Activated CD8-positive, alpha-beta memory T cell treated with anti-CD3 and anti-CD28 coated beads for 4 hours (primary cell): ENCODE results near the gene DZANK1.
"Not testable (repeated sequence)": the region's sequence is repeated elsewhere in the genome, so short reads cannot be mapped to it uniquely, and the experiment has no call there.

Experiments used
- DNase-seq, 2 donors: peaks; one replicate each; pipeline ENCODE4 v3.0.0-alpha.2; 2020; ENCODE audit warnings: low read depth in 2 of 2

DZANK1 gene

DNA sequence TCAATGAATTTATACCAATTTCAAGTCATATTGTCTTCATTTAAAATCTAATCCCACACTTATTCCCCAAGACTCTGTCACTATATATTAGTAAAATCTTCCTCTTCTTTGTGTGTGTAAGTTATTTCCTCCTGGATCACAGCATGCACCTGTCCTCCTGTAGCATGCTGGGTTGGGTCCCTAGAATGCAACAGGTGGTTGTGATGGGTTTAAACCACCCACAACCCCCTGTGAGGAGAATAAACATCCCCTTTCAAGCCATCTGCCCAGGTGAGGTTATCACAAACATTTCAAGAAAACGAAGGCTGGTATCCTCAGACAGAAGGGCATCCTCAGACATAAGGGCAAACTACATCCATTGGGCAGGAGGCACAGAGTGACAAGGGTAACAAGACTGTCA lies 26.4 kb downstream of the DZANK1 start:
- DNase-seq = no peak

DNA sequence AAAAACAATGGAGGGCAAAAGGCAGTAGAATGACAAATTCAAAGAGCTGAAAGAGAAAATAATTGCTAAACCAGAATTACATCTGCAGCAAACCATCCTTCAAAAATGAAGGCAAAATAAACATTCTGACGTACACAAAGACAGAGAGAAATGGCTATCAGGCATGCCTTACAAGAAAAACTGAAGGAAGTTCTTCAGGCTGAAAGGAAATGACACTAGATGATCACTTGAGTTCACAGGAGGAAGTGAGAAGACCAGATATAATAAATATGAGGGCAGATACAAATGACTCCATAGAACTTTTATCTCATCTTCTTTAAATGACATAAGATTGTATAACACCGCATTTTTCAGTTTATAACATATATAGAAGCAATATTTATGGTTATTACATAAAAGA lies 30.0 kb downstream of the DZANK1 start:
- DNase-seq = no peak

DNA sequence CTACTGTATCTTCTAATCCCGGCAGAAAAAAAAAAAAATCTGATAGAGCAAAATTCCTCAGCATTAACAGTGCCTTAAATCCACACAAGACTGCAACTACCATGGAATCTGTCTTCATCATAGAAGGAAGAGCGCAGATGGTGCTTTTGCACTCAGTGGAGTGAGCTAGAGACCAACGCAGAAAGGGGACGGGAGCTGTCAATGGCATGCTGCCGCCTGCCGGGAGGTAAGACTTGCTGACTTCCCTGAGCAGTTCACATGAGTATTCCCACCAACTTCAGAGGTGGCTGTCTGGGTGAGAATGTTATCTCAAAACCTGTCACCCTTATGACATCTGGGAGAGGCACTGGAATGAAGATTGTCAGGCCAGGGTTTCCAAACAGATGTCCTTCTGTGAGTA lies 35.6 kb downstream of the DZANK1 start:
- no peak for DNase-seq

DNA sequence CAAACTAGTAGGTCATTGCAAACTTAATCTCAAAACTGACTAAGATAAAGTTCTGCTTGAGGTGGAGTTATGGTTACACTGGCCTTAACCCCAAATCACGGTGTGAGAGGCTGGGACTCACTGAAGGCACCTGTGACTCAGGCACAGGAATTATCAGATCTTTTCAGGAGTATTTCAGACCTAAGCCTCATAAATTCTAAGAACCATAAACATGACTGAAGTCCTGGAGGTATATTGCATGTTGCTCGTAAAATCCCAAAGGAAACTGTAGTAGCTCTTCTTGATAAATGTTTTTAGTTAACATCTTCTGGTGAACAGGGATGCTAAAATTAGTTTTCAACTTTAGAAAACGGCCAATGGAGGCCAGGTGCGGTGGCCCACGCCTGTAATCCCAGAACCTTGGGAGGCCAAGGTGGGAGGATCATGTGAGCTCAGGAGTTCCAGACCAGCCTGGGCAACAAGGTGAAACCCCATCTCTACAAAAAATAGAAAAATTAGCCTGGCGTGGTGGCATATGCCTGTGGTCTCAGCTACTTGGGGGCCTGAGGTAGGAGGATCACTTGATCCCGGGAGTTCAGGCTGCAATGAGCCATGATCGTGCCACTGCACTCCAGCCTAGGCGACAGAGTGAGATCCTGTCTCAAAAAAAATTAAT lies 36.5 kb downstream of the DZANK1 start:
- DNase-seq = no peak

DNA sequence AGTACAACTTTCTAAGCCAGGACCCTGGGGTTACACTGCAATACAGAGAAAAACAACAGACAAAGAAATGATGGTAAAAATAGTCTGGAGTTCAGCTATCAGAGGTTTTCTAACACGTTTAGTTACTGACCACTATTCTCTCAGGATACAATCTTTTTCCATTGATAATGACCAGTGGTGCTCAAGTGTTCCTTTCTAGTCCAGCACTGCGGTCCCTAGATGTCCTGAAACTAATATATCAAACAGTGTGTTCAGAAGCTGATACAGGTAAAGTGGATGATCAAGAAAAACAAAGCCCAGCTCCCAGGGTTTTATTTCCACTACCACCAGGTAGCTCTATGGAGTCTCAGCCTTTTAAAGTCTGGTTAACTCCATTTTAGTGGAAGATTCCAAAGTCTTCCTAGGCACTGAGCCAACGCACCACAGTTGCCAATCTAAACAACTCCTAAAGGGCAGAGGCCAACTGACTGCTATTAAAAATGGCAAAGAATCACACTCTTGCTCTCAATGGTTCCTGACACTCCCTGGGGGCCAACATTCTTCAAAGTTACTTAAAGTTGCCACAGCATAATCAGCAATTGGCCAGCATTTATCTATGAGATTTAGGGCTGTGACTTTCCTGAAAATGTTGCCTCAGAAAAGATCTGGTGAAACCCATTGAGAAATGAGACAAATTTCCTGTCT lies 38.2 kb downstream of the DZANK1 start:
- no peak for DNase-seq

DNA sequence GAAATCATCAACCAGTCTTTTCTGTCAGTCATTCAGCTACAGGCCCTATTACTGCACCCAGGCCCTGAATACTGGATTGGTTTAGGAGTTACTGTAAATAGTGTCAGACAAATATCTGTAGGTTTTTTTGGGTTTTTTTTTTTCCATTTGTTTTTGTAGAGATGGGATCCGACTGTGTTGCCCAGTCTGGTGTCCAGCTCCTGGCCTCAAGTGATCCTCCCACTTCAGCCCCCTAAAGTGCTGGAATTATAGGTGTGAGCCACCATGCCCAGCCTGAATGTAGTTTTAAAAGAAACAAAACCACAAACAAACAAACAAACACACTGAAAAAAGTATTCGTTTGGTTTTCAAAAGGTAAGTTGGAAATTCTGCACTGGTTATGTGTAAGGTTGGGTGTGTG lies 39.6 kb downstream of the DZANK1 start:
- no peak for DNase-seq

DNA sequence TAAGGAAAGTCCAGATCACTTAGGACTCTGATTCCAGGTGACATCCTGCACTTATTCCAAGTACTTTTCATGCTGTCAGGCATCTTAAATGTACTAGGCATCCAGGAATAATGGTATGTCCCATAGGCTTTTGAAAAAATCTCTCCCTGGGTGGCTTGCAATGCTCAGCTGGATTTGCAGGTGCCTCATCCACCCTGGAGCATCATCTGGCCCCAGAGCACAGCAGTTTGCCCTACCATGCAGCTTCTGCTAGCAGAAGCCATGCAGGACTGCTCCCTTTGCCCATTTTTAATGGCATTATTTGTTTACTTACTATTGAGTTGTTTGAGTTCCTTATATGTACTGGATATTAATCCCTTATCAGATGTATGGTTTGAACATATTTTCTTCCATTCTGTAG lies 45.2 kb downstream of the DZANK1 start:
- no peak for DNase-seq

DNA sequence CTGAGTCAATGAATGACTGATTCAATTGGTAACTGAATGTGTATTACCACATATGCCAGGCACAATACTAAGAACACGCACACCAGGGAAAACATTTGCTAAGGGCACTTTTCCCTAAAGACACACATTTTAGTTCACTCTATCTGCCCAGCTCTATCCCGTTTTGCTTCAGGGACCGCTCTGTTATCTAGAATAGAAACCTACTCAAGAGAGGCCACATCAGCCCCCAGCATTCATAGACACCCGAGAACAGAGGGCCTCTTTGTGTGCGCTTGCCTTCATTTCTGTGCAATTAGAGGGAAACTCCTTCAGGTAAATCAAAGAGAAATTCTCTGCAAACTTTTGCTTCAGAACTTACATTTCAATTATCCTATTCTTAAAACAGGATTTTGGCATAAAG lies 50.3 kb downstream of the DZANK1 start:
- DNase-seq = no peak

DNA sequence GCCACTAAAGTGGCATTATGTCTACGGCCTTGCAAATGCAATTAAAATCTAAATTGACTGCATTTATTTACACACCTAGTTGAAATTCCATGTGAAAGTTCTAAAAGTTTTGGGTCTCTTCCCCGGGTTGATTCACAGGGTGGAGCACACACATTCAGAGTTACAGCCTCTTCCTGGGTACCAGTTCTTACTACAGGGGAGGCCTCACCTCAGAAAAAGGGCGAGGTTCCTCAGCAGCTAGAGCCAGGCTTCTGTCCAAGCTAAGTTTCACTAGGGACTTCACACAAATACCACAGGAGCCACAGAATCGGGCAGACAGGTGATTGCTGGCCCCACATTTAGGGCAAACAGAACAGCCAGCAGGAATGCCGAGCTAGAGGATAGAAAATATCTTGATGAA lies 52.7 kb downstream of the DZANK1 start:
- DNase-seq = no peak

DNA sequence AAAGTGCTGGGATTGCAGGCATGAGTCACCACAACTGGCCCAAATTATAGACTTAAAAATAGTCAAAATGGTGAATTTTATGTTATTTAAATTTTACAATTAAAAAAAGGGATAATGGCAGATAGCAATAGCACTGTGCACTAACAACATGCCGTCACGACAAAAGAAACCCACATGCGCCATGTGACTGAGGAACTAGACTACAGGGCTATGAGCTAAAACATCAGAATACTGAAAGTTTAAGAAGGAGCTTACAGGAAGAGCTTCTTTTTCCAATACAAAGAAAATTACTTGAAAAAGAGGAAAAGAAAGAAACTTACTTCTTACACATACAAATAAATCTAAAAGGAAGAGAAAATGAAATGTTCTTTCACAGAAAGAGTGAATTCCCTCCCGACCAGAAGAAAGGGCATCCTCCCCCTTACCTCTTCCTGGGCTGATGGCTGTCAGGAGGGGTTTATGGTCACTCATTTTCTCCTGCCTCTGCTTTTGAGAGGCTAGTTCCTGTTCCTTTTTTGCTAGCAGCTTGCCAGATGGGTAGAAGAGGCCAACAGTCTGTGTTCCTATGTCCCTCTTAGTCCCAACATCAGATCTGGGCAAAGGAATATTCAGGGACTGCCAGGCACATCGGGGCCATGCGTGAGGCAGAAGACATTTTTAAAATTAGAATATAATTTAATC lies 54.5 kb downstream of the DZANK1 start:
- no peak for DNase-seq

DNA sequence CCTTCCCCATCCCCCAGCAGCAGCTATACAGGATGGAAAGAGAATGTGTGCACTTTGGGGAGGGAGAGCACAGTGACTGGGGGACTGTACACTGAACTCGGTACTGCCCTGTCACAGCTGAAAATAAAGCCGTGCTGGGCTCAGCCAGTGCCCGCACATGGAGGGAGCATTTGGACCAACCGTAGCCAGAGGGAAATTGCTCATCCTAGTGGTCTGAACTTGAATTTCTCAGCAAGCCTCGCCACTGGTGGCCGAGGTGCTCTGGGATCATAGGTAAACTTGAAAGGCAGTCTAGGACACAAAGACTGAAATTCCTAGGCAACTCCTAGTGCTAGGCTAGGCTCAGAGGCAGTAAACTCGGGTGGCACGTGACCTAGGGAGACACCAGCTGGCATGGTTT lies 61.0 kb downstream of the DZANK1 start:
- no peak for DNase-seq

DNA sequence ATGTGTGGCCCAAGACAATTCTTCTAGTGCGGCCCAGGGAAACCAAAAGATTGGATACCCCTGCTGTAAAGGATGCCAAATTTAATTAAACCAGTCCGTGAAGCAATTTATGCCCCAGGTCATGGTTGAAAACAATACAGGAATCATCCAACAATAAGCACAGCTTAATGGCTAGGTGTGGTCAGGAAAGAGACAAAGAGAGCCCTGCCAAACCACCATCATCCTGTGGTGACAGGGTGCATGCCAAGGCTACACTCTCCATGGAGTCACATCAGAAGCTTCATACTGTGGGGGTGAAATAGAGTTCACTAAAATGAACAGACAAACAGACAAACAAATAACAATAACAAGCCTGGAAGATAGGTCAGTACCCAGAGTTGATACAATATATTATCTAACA lies 62.7 kb downstream of the DZANK1 start:
- no peak for DNase-seq

DNA sequence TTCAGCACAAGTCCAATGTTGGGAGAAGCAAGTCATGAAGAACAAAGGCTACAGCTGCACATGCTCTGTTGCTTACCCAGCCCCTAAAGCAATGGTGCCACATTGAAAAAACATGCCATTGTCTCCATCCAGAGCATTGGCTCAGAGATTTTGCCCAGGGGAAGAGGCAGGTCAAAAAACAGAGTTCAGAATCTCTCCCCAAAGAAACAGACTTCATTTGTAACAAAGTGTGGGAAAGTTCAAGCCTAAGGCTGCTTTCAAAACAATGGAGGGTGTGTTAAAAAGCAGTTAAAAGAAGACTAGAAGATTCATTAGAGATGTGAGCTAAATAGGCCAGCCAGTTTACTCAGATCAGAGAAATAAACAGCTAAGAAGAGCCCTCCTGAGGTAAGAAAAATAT lies 63.6 kb downstream of the DZANK1 start:
- DNase-seq = no peak

DNA sequence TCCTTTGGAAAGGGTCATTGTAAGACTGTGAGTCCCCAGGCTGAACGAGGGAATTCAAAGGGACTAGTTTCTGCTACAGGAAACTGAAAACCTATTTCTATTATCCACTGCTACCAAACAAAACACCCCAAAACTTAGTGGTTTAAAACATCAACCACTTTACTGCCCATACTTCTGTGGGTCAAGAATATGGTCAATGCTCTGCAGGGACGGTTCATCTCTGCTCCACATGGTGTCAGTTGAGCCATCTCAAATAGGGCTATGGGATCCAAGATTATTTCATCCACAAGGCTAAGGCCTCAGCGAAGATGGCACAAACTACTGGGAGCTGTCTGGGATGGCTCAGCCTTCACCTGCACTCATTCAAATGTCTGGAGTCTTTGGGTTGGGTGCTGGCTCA lies 65.5 kb downstream of the DZANK1 start:
- no peak for DNase-seq

DNA sequence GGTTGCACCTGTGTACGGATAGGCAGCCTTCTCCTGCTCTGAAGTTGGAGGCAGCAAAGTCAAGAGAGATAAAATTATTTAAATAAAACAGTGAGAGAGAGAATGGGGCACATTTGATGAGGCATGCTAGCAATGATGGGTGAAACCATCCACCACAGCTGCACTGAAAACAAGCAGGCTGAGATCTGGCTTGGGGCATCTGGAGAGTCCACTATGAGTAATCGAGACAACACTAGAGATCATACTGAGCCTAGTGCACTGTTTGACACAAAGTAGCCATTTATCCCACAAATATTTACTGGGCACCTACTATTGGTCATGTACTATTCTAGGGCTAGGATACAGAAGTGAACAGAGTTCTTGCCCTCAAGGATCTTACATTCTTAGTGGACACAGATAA lies 66.4 kb downstream of the DZANK1 start:
- no peak for DNase-seq

DNA sequence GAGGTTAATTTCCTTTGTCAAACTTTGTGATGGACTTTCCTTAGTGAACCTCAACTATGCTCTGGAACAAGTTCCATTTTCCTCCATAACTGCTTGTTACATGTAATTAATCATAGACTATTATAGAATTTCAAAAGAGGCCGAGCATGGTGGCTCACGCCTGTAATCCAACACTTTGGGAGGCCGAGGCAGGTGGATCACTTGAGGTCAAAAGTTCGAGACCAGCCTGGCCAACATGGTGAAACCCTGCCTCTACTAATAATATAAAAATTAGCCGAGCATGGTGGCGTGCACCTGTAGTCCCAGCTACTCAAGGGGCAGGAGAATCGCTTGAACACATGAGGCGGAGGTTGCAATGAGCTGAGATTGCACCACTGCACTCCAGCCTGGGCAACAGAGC lies 68.1 kb downstream of the DZANK1 start:
- DNase-seq = not testable (repeated sequence)

DNA sequence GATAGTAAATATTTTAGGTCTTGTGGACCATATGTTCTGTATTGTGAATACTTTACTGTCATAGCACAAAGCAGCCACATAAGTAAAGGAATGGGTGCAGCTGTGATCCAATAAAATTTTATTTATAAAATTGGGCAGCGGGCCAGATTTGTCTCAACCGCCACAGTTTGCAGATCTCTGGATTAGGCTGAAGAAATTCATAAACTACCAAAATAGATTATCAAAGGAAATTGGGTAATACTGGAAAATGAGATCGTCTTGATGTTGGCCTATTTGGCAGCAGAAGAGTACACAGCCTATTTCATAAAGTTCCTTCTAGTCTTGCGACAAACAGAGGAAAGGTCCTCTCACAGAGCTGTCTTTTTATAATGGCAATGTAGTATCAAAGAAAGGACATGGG lies 69.8 kb downstream of the DZANK1 start:
- no peak for DNase-seq

DNA sequence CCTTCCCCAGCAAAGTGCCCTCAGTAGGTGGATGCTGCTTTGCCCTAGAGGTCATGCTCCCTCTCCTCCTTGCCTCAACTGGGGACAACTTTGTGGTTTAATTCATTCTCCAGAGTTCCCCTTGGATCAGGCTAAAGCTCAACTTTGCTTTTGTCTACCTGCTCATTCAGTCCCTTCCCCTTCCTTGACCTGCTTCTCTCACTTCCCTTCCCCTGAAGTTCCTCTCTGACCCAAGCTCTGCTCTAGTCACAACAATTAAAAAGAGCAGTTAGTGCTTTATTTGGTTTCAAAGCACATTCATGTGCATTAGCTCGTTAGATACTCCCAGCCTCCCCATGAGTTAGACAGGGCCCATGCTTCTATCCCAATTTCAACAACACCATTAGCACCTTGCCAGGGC lies 71.3 kb downstream of the DZANK1 start:
- no peak for DNase-seq

DNA sequence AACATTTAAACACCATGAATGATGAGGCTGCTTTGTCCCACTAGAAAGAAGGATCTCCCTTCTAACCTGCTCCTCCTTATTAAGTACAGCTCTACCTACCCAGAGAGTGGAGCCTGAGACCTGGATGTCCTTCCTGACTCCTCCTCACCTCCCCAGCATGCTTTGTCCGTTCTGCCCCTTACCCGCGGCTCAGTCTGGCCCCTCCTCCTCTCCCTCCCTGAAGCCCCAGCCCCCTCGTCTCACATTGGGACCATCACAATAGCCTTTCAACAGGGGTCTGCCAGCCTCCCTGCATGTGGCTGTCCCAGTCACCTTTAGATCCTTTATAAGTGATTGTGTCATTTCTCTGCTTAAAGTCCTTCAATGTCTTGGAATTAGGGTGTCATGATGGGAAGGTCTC lies 72.5 kb downstream of the DZANK1 start:
- DNase-seq = no peak

DNA sequence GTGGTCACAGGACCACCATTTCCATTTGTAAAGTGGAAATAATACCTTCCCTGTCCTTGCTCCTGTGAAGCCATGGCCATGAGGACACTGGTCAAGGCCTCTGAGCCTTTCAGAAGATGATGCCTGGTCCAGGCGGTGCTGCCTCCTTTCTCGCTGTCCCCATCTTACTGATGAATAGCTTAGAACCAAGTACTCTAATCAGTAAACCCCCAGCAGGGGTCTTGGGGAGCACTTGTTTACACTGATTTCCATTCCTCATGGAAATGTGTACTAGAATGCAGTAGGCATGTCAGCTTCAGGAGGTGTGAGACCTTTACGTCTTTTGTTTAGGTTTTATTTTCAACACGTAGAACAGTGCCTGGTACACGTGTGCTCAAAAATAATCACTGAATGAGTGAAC lies 75.1 kb downstream of the DZANK1 start:
- no peak for DNase-seq

DNA sequence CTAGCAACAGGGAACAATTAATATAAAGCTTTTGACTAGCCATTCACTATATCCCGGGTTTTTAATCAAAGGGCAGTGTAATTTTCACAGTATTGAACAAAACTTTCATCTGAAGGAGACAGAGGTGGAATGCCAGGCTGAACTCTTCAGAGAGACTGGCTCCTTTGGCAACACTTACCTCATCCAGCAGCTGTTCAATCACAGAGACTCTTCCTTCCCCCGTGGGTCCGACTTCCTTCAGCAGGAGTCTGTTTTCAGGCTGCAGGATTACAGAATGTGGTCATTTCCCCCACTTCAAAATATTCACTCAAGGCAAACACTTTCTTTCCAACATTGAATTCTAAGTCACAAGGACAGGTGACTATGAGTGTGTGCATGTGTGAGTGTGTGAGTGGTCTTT lies 76.6 kb downstream of the DZANK1 start:
- no peak for DNase-seq

DNA sequence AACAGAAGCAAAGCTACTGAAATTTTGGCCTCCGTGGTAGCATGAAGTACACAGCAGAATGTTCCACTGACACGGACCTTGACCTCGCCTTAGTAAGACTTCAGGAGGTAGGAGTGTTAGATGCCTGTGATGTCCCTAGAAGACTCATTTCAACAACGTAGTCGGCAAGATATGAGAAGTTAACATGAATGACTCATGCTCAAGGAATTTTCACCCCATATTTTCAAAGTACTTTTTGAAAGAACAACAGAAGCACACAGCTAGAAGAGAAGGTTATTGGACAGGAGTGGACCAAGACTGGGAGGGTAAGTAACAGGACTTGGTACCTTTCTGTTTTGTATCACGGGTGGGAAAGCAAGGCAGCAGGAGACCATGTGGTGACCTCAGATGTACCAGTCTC lies 78.0 kb downstream of the DZANK1 start:
- DNase-seq = no peak

DNA sequence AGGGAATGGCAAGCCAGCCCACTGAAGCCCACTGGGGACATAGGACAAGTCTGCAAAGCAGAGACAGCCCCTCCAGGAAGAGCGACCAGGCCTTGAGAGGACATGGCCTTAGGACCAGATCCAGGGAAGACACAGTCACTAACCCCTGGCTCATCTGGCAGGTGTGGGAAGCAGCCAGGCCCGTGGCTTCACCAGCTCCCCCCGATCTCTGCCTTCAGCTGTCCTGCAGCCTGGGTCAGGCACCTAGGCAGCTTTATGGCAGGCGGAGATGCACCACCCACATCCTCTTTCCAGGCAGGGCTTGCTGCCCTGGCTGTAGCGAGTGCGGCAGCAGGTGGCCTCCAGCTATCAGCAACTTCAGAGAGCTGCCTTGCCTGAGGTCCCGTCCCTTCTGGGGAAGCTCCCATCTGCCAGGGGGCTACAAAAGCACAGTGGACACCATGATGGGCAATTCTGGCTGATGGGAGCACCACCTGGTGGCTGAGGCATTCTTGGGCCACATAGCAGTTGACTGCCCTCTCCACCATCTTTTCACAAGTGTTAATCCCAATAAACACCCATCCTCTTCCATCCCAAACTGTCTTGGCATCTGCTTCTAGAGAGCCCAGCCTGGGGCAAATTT lies 85.8 kb downstream of the DZANK1 start:
- no peak for DNase-seq
